Astrocyte of the cerebellum (primary cell): ENCODE results near the gene ZNF839.

Experiments
- DNase-seq: peaks from one replicate; pipeline ENCODE4 v3.0.0-alpha.2; 2011; ENCODE audit warnings: low read depth
- H3K4me3 ChIP-seq: 2 replicates; pipeline ENCODE4 v1.5.1; 2011; ENCODE audit warnings: mild to moderate bottlenecking, low read depth, low read length, moderate library complexity
- in situ Hi-C: cut with HindIII; loops from 2 replicates; pipeline ENCODE4 v1.10.0; 2017; ENCODE audit warnings: low sequenced_read_pairs
- TF ChIP-seq, protein P1 (sequence below): IDR thresholded peaks from 2 replicates; pipeline ENCODE4 v1.5.1; 2012; ENCODE audit warnings: low read length, low read depth, moderate library complexity, mild to moderate bottlenecking; ENCODE audit errors: missing control alignments

Gene ZNF839

DNA sequence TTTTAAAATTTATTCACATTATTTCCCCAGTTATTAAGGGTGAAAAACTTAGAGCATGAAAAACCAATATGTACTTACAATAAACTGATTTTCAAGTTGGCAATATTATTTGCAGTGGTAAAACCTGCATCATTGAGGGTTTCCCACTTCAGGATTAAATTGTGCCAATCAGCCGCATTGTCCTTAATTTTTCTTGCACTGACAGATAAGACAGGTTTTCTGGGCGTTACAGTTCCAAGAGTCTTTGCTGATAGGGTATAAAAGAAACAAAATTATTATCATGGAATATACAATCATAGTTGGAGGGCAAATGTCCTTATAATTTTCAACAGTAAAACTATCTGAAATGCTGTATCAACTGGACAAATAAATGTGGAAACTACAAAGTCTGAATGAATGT, 39.8 kb downstream of the ZNF839 start:
- H3K4me3 ChIP-seq: no peak overlapping the region

GRCh38 chr14:102360388-102360787, 40.8 kb downstream of the ZNF839 start:
- DNase-seq: no peak
- no peak overlapping the region for H3K4me3 ChIP-seq
- in situ Hi-C loops: no loop called here
- TF ChIP-seq, protein P1, sequence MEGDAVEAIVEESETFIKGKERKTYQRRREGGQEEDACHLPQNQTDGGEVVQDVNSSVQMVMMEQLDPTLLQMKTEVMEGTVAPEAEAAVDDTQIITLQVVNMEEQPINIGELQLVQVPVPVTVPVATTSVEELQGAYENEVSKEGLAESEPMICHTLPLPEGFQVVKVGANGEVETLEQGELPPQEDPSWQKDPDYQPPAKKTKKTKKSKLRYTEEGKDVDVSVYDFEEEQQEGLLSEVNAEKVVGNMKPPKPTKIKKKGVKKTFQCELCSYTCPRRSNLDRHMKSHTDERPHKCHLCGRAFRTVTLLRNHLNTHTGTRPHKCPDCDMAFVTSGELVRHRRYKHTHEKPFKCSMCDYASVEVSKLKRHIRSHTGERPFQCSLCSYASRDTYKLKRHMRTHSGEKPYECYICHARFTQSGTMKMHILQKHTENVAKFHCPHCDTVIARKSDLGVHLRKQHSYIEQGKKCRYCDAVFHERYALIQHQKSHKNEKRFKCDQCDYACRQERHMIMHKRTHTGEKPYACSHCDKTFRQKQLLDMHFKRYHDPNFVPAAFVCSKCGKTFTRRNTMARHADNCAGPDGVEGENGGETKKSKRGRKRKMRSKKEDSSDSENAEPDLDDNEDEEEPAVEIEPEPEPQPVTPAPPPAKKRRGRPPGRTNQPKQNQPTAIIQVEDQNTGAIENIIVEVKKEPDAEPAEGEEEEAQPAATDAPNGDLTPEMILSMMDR: no peak

More for the DNA sequence above, 39.8 kb downstream of the ZNF839 start:
- in situ Hi-C loops: no loop called here
- TF ChIP-seq, protein P1: no peak
- no peak for DNase-seq

- H3K4me3 ChIP-seq: peak overlapping the region; percentile 75
- in situ Hi-C loops: no loop called here
- DNase-seq: no peak
- TF ChIP-seq, protein P1: no peak
Observed at GRCh38 chr14:102362084-102362483, 42.5 kb downstream of the ZNF839 start.

DNA sequence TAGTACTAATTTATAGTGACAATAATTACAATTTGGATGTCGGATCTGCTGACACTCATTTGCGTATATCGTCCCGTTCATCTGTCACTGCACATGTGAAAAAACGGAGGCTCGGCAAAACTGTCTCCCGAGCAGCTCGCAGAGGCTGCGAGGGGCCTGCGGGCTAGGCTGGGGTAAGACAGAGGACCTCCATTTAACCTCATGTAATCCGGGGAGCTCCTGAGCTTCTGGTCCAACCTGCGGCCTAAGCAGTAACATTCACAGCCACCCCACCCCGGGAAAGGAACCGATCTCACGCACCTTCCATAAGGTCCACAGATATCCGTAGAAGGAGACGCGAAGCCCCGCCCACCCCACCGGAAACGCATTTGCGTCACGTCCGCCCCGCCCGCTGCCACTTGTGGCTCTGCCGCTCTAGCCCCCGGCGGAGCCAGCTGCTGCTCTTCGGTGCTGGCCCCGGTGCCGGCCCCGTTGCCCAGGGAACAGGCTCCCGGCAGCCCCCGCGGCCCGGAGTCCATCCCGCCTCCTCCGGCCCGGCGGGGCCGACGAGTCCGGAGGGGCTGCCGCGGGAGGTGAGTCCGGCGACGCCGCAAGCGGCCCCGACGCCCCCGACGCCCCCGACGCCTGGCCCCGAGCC, 43.1 kb downstream of the ZNF839 start, which contains the start of the genes CINP and TECPR2:
TSS of gene CINP (minus strand) at position 346 of the 637 bp plus-strand sequence. CDS start at position 307, 39 bp downstream.
TSS of gene TECPR2 (plus strand) at position 397 of the 637 bp plus-strand sequence. CDS start 13,781 bp downstream, outside the sequence.
- peak; percentile 87 for DNase-seq
- in situ Hi-C loops: no loop called here
- TF ChIP-seq, protein P1: no peak
- peak within 1 kb of the TSS; percentile 75 for H3K4me3 ChIP-seq

DNA sequence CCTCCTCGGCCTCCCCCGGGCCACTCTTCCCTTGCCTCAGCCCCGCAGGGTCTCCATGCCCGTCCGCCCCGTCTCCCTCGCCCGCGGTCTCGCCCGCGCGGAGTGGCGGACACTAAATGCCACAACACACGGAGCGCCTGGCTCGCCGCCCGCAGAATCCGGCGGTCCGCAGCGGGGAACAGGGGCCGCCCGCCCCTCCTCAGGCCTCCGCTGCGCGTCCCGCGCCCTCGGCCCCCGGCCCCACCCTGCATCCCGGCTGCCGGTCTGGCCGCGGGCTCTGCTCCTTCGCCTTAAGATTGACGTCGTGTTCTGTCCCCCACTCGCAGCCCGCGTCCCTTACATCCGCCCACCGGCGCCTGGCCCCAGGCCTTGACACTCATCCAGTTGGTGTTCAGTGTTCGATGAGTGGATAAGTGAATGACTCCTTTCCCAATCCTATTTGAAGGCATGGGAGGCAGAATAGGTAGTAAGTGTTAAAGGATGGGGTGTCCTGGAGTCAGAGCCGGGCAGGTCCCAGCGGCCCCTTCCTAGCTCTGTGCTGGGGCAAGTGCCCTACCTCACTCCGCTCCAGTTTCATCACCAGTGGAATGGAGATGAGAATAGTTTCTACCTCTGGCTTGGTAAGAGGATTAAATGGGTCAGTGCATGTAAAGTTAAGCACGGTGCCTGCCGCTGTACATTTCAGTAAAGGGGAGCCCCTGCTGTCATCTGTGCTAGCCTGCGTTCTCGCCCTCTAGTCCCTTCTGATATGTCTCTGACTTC, 43.8 kb downstream of the ZNF839 start:
- DNase-seq: no peak
- in situ Hi-C loops: no loop called here
- H3K4me3 ChIP-seq: peak overlapping the region; percentile 75
- TF ChIP-seq, protein P1: no peak

- no peak overlapping the region for H3K4me3 ChIP-seq
- DNase-seq: no peak
- in situ Hi-C loops: no loop called here
- TF ChIP-seq, protein P1: no peak
Observed at GRCh38 chr14:102370305-102370809, 50.8 kb downstream of the ZNF839 start.
